ENCODE results near the gene BDNF. TPM values are rescaled to one million over a fixed set of nuclear protein-coding genes. Genes with fewer than 3 reads are reported as not detected.

The BDNF gene
- total and polyA plus RNA-seq, 4 donors: 0.38 to 1.6 (median 1.4) TPM

DNA sequence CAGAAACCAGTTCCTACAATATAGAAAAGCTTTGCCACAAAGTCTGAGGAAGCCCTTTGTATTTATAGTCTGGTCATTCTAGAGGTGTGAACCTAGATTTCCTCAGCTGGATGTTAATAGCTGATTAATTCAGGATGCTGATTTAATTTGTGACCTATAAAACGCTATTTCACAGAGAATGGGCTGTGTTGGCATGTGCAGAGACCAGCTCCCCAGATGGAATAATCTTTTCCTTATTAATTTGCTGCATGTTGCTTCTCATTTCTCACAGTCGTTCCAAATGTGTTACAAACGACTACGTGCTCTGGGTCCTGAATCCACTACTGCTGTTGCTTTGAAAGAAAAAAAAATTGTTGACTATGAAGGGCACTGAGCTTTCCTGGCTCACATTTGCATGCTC is 49.3 kb downstream of the BDNF start:
- no peaks in the 10 kb centered on the region for H3K36me3 ChIP-seq (ENCODE audit: control insufficient read depth in 4 of 4, insufficient read depth in 4 of 4, low read length in 4 of 4)
- DNase-seq (no peak), ATAC-seq (ENCODE audit: insufficient read depth, low FRiP score) (no peak)
- peaks cover 0 to under 1% (median 0%) of the 10 kb centered on the region in 5 donors for H3K4me1 ChIP-seq (ENCODE audit: control insufficient read depth in 5 of 5, insufficient read depth in 5 of 5, low read length in 5 of 5)
- H3K27ac ChIP-seq (ENCODE audit: low read depth in 1 of 2, low read length in 1 of 2): no peak overlapping the region
- H3K4me3 ChIP-seq: no peak overlapping the region
- no peak overlapping the region for H3K9ac ChIP-seq (ENCODE audit: insufficient read depth in 1 of 2, low read length in 2 of 2)
- no peaks in the 10 kb centered on the region for H3K9me3 ChIP-seq (ENCODE audit: control insufficient read depth in 4 of 4, insufficient read depth in 3 of 4, low read length in 3 of 4)
- H3K27me3 ChIP-seq (ENCODE audit: control insufficient read depth in 3 of 3, insufficient read depth in 3 of 3, low read length in 2 of 3): no peaks in the 10 kb centered on the region
- WGBS, 2 donors: 85 to 90% methylated on average over 4 of the region's 4 CpGs
- TF ChIP-seq, protein P1, sequence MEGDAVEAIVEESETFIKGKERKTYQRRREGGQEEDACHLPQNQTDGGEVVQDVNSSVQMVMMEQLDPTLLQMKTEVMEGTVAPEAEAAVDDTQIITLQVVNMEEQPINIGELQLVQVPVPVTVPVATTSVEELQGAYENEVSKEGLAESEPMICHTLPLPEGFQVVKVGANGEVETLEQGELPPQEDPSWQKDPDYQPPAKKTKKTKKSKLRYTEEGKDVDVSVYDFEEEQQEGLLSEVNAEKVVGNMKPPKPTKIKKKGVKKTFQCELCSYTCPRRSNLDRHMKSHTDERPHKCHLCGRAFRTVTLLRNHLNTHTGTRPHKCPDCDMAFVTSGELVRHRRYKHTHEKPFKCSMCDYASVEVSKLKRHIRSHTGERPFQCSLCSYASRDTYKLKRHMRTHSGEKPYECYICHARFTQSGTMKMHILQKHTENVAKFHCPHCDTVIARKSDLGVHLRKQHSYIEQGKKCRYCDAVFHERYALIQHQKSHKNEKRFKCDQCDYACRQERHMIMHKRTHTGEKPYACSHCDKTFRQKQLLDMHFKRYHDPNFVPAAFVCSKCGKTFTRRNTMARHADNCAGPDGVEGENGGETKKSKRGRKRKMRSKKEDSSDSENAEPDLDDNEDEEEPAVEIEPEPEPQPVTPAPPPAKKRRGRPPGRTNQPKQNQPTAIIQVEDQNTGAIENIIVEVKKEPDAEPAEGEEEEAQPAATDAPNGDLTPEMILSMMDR (IDR thresholded peaks at IDR 0.05; ENCODE audit: control extremely low read depth, extremely low read depth): no peak

DNA sequence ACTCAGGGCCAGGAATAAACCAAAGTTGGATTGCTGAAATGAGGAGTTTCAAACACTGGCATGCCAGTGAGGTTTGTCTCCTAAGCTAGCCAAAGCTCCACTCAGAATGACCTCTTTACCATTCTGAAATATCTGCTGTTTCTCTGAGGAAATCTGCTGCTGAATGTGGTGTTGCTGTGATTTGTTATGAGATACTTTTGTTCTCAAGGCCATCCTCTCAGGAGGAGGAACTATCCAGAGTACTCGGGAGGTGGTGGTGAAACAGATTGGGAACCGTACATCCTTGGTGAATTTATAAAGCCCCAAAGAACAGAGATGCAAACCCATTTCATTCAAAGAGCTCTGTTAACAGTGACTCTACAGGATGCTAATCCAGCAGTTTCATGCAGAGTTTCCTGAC is 50.5 kb downstream of the BDNF start:
- H3K27me3 ChIP-seq (ENCODE audit: control insufficient read depth in 3 of 3, insufficient read depth in 3 of 3, low read length in 2 of 3): no peaks in the 10 kb centered on the region
- ATAC-seq (ENCODE audit: insufficient read depth, low FRiP score): no peak

DNA sequence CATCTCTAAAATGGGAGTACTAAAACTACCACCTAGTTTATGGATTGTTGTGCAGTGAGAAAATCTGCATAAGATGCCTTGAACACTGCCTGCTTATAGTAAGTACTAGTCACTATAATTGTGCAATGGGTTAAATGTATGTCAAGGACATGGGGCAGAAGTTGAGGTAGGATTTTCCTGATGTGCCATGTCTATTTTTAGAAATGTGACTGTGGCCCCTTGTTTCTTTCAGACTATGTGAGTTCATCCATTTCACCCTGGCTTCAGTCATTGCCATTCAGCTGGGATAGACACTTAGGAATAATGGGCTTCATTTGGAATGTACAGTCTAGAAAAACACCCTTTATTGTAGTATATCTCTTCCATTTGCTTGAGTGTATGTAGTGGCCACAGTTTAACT is 51.4 kb downstream of the BDNF start:
- TF ChIP-seq, protein P1 (IDR thresholded peaks at IDR 0.05; ENCODE audit: control extremely low read depth, extremely low read depth): no peak
- ATAC-seq (ENCODE audit: insufficient read depth, low FRiP score) (no peak), DNase-seq (no peak)
- Histone ChIP-seq H3K4me3 (no peak overlapping the region), H3K27me3 (ENCODE audit: control insufficient read depth in 3 of 3, insufficient read depth in 3 of 3, low read length in 2 of 3) (no peaks in the 10 kb centered on the region), H3K9ac (ENCODE audit: insufficient read depth in 1 of 2, low read length in 2 of 2) (no peak overlapping the region), H3K9me3 (ENCODE audit: control insufficient read depth in 4 of 4, insufficient read depth in 3 of 4, low read length in 3 of 4) (no peaks in the 10 kb centered on the region), H3K27ac (ENCODE audit: low read depth in 1 of 2, low read length in 1 of 2) (no peak overlapping the region), H3K4me1 (ENCODE audit: control insufficient read depth in 5 of 5, insufficient read depth in 5 of 5, low read length in 5 of 5) (peaks cover 0 to 2% (median 0%) of the 10 kb centered on the region in 5 donors), H3K36me3 (ENCODE audit: control insufficient read depth in 4 of 4, insufficient read depth in 4 of 4, low read length in 4 of 4) (no peaks in the 10 kb centered on the region)

More for the DNA sequence above, 50.5 kb downstream of the BDNF start:
- TF ChIP-seq, protein P1 (IDR thresholded peaks at IDR 0.05; ENCODE audit: control extremely low read depth, extremely low read depth): no peak
- Histone ChIP-seq H3K4me3 (no peak overlapping the region), H3K9me3 (ENCODE audit: control insufficient read depth in 4 of 4, insufficient read depth in 3 of 4, low read length in 3 of 4) (no peaks in the 10 kb centered on the region), H3K36me3 (ENCODE audit: control insufficient read depth in 4 of 4, insufficient read depth in 4 of 4, low read length in 4 of 4) (no peaks in the 10 kb centered on the region), H3K27ac (ENCODE audit: low read depth in 1 of 2, low read length in 1 of 2) (no peak overlapping the region), H3K9ac (ENCODE audit: insufficient read depth in 1 of 2, low read length in 2 of 2) (no peak overlapping the region), H3K4me1 (ENCODE audit: control insufficient read depth in 5 of 5, insufficient read depth in 5 of 5, low read length in 5 of 5) (peaks cover 0 to 2% (median 0%) of the 10 kb centered on the region in 5 donors)
- peak in 1 of 3 donors; percentile 12 for DNase-seq
- WGBS, 2 donors: 71 to 76% methylated on average over 2 of the region's 2 CpGs
